ENCODE data around the gene NAT8L.
"Not testable (repeated sequence)": the region's sequence is repeated elsewhere in the genome, so short reads cannot be mapped to it uniquely, and the experiment has no call there.

NAT8L gene

GRCh38 chr4:2024683-2025082 lies 34.4 kb upstream of the NAT8L start:
- TF ChIP-seq CTCF (IDR thresholded peaks at IDR 0.05), result no peak
- Histone ChIP-seq H3K27ac (no peak overlapping the region), H3K27me3 (peaks cover 96% of the 10 kb centered on the region), H3K4me1 (ENCODE audit: control insufficient read depth in 1 of 2, insufficient read depth in 1 of 2, low read depth in 1 of 2, low read length in 1 of 2) (no peaks in the 10 kb centered on the region), H3K9me3 (no peaks in the 10 kb centered on the region), H3K4me3 (ENCODE audit: low read depth in 1 of 2, low read length in 1 of 2) (no peak overlapping the region), H3K36me3 (no peaks in the 10 kb centered on the region)

- Histone ChIP-seq H3K27ac (no peak overlapping the region), H3K4me3 (ENCODE audit: low read depth in 1 of 2, low read length in 1 of 2) (no peak overlapping the region), H3K4me1 (ENCODE audit: control insufficient read depth in 1 of 2, insufficient read depth in 1 of 2, low read depth in 1 of 2, low read length in 1 of 2) (no peaks in the 10 kb centered on the region), H3K36me3 (no peaks in the 10 kb centered on the region), H3K27me3 (peaks cover 96% of the 10 kb centered on the region), H3K9me3 (no peaks in the 10 kb centered on the region)
- TF ChIP-seq CTCF (IDR thresholded peaks at IDR 0.05), result no peak
Observed at GRCh38 chr4:2025817-2026216, 33.3 kb upstream of the NAT8L start.

- H3K27me3 ChIP-seq, result peaks cover 96% of the 10 kb centered on the region
- H3K36me3 ChIP-seq; H3K4me1 ChIP-seq (ENCODE audit: control insufficient read depth in 1 of 2, insufficient read depth in 1 of 2, low read depth in 1 of 2, low read length in 1 of 2); H3K27ac ChIP-seq; H3K4me3 ChIP-seq (ENCODE audit: low read depth in 1 of 2, low read length in 1 of 2); H3K9me3 ChIP-seq: not testable (repeated sequence)
Observed at GRCh38 chr4:2027120-2027519, 32.0 kb upstream of the NAT8L start.

- H3K4me3 ChIP-seq (ENCODE audit: low read depth in 1 of 2, low read length in 1 of 2); H3K4me1 ChIP-seq (ENCODE audit: control insufficient read depth in 1 of 2, insufficient read depth in 1 of 2, low read depth in 1 of 2, low read length in 1 of 2); H3K27ac ChIP-seq; H3K36me3 ChIP-seq; H3K9me3 ChIP-seq: not testable (repeated sequence)
- H3K27me3 ChIP-seq, result peaks cover 97% of the 10 kb centered on the region
Observed at GRCh38 chr4:2031161-2031560, 28.0 kb upstream of the NAT8L start.

- H3K27ac ChIP-seq, result no peak overlapping the region
- H3K36me3 ChIP-seq, result no peaks in the 10 kb centered on the region
- no peak for TF ChIP-seq CTCF (IDR thresholded peaks at IDR 0.05)
- no peaks in the 10 kb centered on the region for H3K9me3 ChIP-seq
- H3K4me3 ChIP-seq (ENCODE audit: low read depth in 1 of 2, low read length in 1 of 2), result no peak overlapping the region
- H3K4me1 ChIP-seq (ENCODE audit: control insufficient read depth in 1 of 2, insufficient read depth in 1 of 2, low read depth in 1 of 2, low read length in 1 of 2), result peaks cover 3 to 10% of the 10 kb centered on the region in 2 experiments
- H3K27me3 ChIP-seq, result peaks cover 98% of the 10 kb centered on the region
Observed at GRCh38 chr4:2036327-2036726, 22.8 kb upstream of the NAT8L start.

- H3K9me3 ChIP-seq, result no peaks in the 10 kb centered on the region
- TF ChIP-seq CTCF (IDR thresholded peaks at IDR 0.05), result no peak
- H3K27ac ChIP-seq, result no peak overlapping the region
- no peaks in the 10 kb centered on the region for H3K36me3 ChIP-seq
- H3K27me3 ChIP-seq, result peaks cover 98% of the 10 kb centered on the region
- peaks cover 7 to 16% of the 10 kb centered on the region in 2 experiments for H3K4me1 ChIP-seq (ENCODE audit: control insufficient read depth in 1 of 2, insufficient read depth in 1 of 2, low read depth in 1 of 2, low read length in 1 of 2)
- H3K4me3 ChIP-seq (ENCODE audit: low read depth in 1 of 2, low read length in 1 of 2), result no peak overlapping the region
Observed at GRCh38 chr4:2036866-2037265, 22.3 kb upstream of the NAT8L start.

All from neutrophil (primary cell).